Uterus (tissue), 4 donors: Measurements from ENCODE around the gene RASGEF1C. TPM values are rescaled to one million over a fixed set of nuclear protein-coding genes. Genes with fewer than 3 reads are reported as not detected.

Experiments used
- DNase-seq, 2 donors: peaks; one replicate each; pipeline ENCODE4 v3.0.0-alpha.2; 2019 to 2020
- H3K27ac ChIP-seq, 2 donors: fragments of 200-600 bp; sonication (generic); 1 replicate in 1 of 2; 2 replicates in 1 of 2; pipeline ENCODE4 v1.5.1; 2016 to 2018
- H3K27me3 ChIP-seq, 2 donors: fragments of 200-600 bp; sonication (generic); one replicate each; pipeline ENCODE4 v1.5.1; 2018 to 2019; ENCODE audit warnings: control low read depth in 1 of 2
- H3K36me3 ChIP-seq, 2 donors: fragments of 200-600 bp; sonication (generic); one replicate each; pipeline ENCODE4 v1.5.1; 2019; ENCODE audit warnings: control low read depth in 1 of 2
- H3K4me1 ChIP-seq, 2 donors: fragments of 200-600 bp; sonication (generic); one replicate each; pipeline ENCODE4 v1.5.1; 2018 to 2019; ENCODE audit warnings: control low read depth in 1 of 2
- H3K4me3 ChIP-seq, 2 donors: fragments of 200-600 bp; sonication (generic); 1 replicate in 1 of 2; 2 replicates in 1 of 2; pipeline ENCODE4 v1.5.1; 2018 to 2019; ENCODE audit warnings: mild to moderate bottlenecking in 1 of 2
- H3K9me3 ChIP-seq, 2 donors: fragments of 200-600 bp; sonication (generic); one replicate each; pipeline ENCODE4 v1.5.1; 2019; ENCODE audit warnings: control low read depth in 1 of 2
- POLR2A ChIP-seq, 2 donors: fragments of 450-650 bp; IDR thresholded peaks; one replicate each; pipeline ENCODE4 v1.6.1; 2016; ENCODE audit warnings: antibody characterized with exemption in 2 of 2, mild to moderate bottlenecking in 1 of 2, moderate library complexity in 1 of 2
- intact Hi-C: fragments of 100-400 bp; cut with DNase I; formaldehyde crosslinking; loops from one replicate; pipeline ENCODE4 v1.15.1; 2023; ENCODE audit warnings: low total_unique reads
- total RNA-seq, 4 donors: library from RNA; depleted of rRNA in 3 of 4; stranded (reverse); fragments of >200 nt in 3 of 4; gene quantifications; one replicate each; pipeline versions ENCODE4 v1.1.0 to v1.2.4, GENCODE V29; 2014 to 2023
- TF ChIP-seq, protein P1 (sequence below), 4 experiments: fragments of 200-600 bp in 2 of 4; fragments of 450-650 bp in 2 of 4; sonication (generic) in 2 of 4; IDR thresholded peaks; one replicate each; pipeline ENCODE4 v1.5.1; 2016 to 2019; ENCODE audit warnings: antibody characterized with exemption in 4 of 4, mild to moderate bottlenecking in 2 of 4, moderate library complexity in 1 of 4
- donor health status: DM: yes; HTN: yes; CAD: no.

Gene RASGEF1C
- total RNA-seq, 4 donors from 2014 or later, result 1.2 TPM; not detected in 3

DNA sequence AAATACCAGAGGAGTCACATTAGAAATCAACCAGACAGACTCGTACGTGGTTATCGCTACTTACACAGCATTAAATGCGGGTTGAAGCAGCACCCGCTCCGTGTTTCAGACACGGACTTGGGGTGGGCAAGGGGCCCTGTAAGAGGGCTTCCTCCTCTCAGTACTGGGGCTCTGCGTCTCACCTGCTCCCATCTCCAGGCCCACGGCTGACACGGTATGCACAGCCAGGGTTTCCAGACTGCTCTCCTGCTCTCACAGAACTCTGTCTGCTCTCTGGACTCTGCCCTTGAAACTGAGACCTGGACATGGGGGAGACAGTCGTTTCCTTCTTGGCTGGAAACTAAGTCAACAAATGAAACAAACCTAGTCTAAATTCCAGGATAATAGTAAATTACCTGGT is 24.7 kb upstream of the RASGEF1C start:
- no peaks in the 10 kb centered on the region for H3K27me3 ChIP-seq
- H3K4me1 ChIP-seq, result no peaks in the 10 kb centered on the region
- DNase-seq, result no peak
- intact Hi-C loops, result no loop called here
- H3K36me3 ChIP-seq, result no peaks in the 10 kb centered on the region
- no peaks in the 10 kb centered on the region for H3K9me3 ChIP-seq
- TF ChIP-seq POLR2A (IDR thresholded peaks at IDR 0.05), result no peak
- TF ChIP-seq, protein P1, sequence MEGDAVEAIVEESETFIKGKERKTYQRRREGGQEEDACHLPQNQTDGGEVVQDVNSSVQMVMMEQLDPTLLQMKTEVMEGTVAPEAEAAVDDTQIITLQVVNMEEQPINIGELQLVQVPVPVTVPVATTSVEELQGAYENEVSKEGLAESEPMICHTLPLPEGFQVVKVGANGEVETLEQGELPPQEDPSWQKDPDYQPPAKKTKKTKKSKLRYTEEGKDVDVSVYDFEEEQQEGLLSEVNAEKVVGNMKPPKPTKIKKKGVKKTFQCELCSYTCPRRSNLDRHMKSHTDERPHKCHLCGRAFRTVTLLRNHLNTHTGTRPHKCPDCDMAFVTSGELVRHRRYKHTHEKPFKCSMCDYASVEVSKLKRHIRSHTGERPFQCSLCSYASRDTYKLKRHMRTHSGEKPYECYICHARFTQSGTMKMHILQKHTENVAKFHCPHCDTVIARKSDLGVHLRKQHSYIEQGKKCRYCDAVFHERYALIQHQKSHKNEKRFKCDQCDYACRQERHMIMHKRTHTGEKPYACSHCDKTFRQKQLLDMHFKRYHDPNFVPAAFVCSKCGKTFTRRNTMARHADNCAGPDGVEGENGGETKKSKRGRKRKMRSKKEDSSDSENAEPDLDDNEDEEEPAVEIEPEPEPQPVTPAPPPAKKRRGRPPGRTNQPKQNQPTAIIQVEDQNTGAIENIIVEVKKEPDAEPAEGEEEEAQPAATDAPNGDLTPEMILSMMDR (IDR thresholded peaks at IDR 0.05), result no peak
- H3K27ac ChIP-seq, result no peak overlapping the region
- no peak overlapping the region for H3K4me3 ChIP-seq

- Histone ChIP-seq H3K27ac (no peak overlapping the region), H3K27me3 (no peaks in the 10 kb centered on the region), H3K9me3 (peaks cover 0 to 4% of the 10 kb centered on the region in 2 donors), H3K4me1 (no peaks in the 10 kb centered on the region), H3K4me3 (no peak overlapping the region), H3K36me3 (no peaks in the 10 kb centered on the region)
- TF ChIP-seq, protein P1 (IDR thresholded peaks at IDR 0.05), result no peak
- TF ChIP-seq POLR2A (IDR thresholded peaks at IDR 0.05), result no peak
- DNase-seq, result no peak
- intact Hi-C loops, result no loop called here
Measured at GRCh38 chr5:180230017-180230416, 21.0 kb upstream of the RASGEF1C start.

GRCh38 chr5:180222056-180222455 is 13.0 kb upstream of the RASGEF1C start:
- Histone ChIP-seq H3K9me3 (peaks cover 0 to 35% of the 10 kb centered on the region in 2 donors), H3K4me1 (no peaks in the 10 kb centered on the region), H3K4me3 (no peak overlapping the region), H3K36me3 (no peaks in the 10 kb centered on the region), H3K27ac (no peak overlapping the region), H3K27me3 (no peaks in the 10 kb centered on the region)
- TF ChIP-seq, protein P1 (IDR thresholded peaks at IDR 0.05), result no peak
- TF ChIP-seq POLR2A (IDR thresholded peaks at IDR 0.05), result no peak
- no peak for DNase-seq
- intact Hi-C loops, result no loop called here

GRCh38 chr5:180217797-180218196 is 8.8 kb upstream of the RASGEF1C start:
- Histone ChIP-seq H3K27me3 (no peaks in the 10 kb centered on the region), H3K27ac (no peak overlapping the region), H3K36me3 (no peaks in the 10 kb centered on the region), H3K9me3 (peaks cover 0 to 23% of the 10 kb centered on the region in 2 donors), H3K4me1 (no peaks in the 10 kb centered on the region), H3K4me3 (no peak overlapping the region)
- no peak for TF ChIP-seq POLR2A (IDR thresholded peaks at IDR 0.05)
- TF ChIP-seq, protein P1 (IDR thresholded peaks at IDR 0.05), result no peak
- intact Hi-C loops, result no loop called here
- DNase-seq, result no peak

- intact Hi-C loops, result no loop called here
- Histone ChIP-seq H3K9me3 (peaks cover 0 to 19% of the 10 kb centered on the region in 2 donors), H3K4me3 (no peak overlapping the region), H3K27me3 (no peaks in the 10 kb centered on the region), H3K36me3 (no peaks in the 10 kb centered on the region), H3K27ac (no peak overlapping the region), H3K4me1 (no peaks in the 10 kb centered on the region)
- TF ChIP-seq, protein P1 (IDR thresholded peaks at IDR 0.05), result no peak
- no peak for TF ChIP-seq POLR2A (IDR thresholded peaks at IDR 0.05)
- no peak for DNase-seq
Measured at GRCh38 chr5:180216646-180217171, 7.7 kb upstream of the RASGEF1C start.
